DND-41 (cell line): ENCODE data around the gene GON4L.

Source experiments
- EZH2 ChIP-seq: IDR thresholded peaks from 3 replicates; pipeline ENCODE4 v1.6.1; 2012; ENCODE audit warnings: borderline replicate concordance, low read depth, mild to moderate bottlenecking, moderate library complexity, low read length, inconsistent platforms; ENCODE audit not compliant: severe bottlenecking
- TF ChIP-seq, protein P1 (sequence below): IDR thresholded peaks from 2 replicates; pipeline ENCODE4 v1.5.1; 2012; ENCODE audit warnings: borderline replicate concordance, low read length, moderate library complexity, mild to moderate bottlenecking; ENCODE audit not compliant: poor library complexity, severe bottlenecking; ENCODE audit errors: extremely low read depth

DNA sequence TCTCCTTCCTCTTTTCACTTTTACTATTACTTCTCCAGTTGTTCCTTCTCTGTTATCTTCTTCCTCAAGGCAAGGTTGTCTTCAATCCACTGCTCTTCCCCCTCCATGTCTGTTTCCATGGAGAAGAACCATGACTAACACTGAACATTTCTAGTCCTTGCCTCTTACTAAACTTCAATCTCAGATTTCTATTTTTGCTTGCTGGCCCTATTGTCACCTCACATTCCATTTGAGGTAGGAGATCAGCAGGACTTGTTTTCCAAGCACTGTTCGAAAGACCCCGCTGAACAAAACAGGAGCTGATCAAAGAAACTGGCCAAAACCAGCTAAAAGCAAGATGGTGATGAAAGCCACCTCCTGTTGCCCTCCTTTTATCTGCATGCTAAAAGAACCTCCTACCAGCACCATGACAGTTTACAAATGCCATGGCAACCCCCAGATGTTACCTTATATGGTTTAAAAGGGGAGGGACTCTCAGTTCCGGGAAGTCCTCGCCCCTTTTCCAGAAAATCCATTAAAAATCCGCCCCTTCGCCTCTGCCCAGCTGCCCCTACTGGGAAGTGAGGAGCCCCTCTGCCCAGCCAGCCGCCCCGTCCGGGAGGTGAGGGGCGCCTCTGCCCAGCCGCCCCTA lies 22.6 kb downstream of the GON4L start:
- TF ChIP-seq, protein P1, sequence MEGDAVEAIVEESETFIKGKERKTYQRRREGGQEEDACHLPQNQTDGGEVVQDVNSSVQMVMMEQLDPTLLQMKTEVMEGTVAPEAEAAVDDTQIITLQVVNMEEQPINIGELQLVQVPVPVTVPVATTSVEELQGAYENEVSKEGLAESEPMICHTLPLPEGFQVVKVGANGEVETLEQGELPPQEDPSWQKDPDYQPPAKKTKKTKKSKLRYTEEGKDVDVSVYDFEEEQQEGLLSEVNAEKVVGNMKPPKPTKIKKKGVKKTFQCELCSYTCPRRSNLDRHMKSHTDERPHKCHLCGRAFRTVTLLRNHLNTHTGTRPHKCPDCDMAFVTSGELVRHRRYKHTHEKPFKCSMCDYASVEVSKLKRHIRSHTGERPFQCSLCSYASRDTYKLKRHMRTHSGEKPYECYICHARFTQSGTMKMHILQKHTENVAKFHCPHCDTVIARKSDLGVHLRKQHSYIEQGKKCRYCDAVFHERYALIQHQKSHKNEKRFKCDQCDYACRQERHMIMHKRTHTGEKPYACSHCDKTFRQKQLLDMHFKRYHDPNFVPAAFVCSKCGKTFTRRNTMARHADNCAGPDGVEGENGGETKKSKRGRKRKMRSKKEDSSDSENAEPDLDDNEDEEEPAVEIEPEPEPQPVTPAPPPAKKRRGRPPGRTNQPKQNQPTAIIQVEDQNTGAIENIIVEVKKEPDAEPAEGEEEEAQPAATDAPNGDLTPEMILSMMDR = no peak
- TF ChIP-seq EZH2 = no peak
